Bronchial epithelial cell (primary cell): ENCODE data around the gene KIF15. TPM values are rescaled to one million over a fixed set of nuclear protein-coding genes. Genes with fewer than 3 reads are reported as not detected.

ENCODE experiments used
- DNase-seq: peaks from one replicate; pipeline ENCODE4 v3.0.0-alpha.2; 2010; ENCODE audit warnings: low read depth
- FAIRE-seq: peaks from 2 replicates; lab custom pipeline; 2011; peaks lifted over from hg19 to GRCh38; lab: Jason Lieb, UNC
- H3K27me3 ChIP-seq: 2 replicates; pipeline ENCODE4 v1.5.1; 2011; ENCODE audit warnings: low read length; ENCODE audit not compliant: control insufficient read depth, insufficient read depth
- H3K36me3 ChIP-seq: 2 replicates; pipeline ENCODE4 v1.5.1; 2011; ENCODE audit warnings: low read length; ENCODE audit not compliant: control insufficient read depth, insufficient read depth
- H3K4me3 ChIP-seq: 2 replicates; pipeline ENCODE4 v1.5.1; 2011; ENCODE audit warnings: mild to moderate bottlenecking, low read depth, low read length, control low read depth
- CTCF ChIP-seq: IDR thresholded peaks from 2 replicates; pipeline ENCODE4 v1.5.1; 2011; ENCODE audit warnings: mild to moderate bottlenecking, moderate library complexity, low read length, control low read depth, inconsistent platforms; ENCODE audit not compliant: insufficient read depth, severe bottlenecking
- total RNA-seq: library from RNA; depleted of rRNA; stranded (reverse); fragments of >200 nt; gene quantifications from 2 replicates; pipeline ENCODE4 v1.2.1, GENCODE V29; 2014

KIF15 gene
- total RNA-seq, 1 donor from 2014 or later, result 0.53 TPM

DNA sequence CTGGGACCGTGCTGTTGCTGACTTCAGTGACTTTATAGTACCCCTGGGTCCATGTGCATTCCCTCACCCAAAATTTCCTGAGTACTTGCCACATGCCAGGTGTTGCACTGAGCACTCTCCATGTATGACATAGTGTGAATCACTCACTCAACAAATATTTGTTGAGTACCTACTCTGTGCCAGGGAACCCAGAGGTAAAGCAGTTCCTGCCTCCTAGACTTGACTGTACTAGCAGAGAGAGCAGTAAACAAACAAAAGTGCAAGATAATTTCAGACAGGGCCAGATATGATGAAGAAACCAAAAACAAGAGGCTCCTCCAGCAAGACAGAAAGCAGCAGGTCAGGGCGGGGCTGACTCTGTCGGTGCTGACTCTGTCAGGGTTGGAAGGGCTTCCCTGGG, 125.0 kb downstream of the KIF15 start:
- no peaks in the 10 kb centered on the region for H3K27me3 ChIP-seq
- TF ChIP-seq CTCF, result no peak
- no peaks in the 10 kb centered on the region for H3K36me3 ChIP-seq
- H3K4me3 ChIP-seq, result no peak overlapping the region
- FAIRE-seq (peak; percentile 99), DNase-seq (peak; percentile 99)

DNA sequence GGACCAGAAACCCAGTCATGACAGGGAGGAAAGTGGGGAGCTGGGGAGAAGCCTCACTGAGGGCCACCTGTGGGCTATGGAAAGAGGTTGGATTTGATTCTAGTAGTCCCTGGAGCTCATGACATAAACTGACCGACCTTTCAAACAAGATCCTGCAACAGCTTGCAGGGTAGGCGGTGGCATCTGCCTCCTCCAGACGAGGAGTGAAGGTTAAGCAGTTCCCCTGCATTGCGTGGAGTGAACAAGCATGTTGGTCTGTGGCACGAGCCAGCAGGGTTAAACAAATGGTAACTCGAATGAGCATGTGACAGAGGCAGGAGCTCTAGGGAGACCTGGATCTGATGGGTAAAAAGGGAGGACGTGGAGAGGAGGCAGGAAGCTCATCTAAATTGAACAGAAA, 125.5 kb downstream of the KIF15 start:
- no peak overlapping the region for H3K4me3 ChIP-seq
- no peaks in the 10 kb centered on the region for H3K36me3 ChIP-seq
- FAIRE-seq (no peak), DNase-seq (peak; percentile 60)
- no peaks in the 10 kb centered on the region for H3K27me3 ChIP-seq
- no peak for TF ChIP-seq CTCF

DNA sequence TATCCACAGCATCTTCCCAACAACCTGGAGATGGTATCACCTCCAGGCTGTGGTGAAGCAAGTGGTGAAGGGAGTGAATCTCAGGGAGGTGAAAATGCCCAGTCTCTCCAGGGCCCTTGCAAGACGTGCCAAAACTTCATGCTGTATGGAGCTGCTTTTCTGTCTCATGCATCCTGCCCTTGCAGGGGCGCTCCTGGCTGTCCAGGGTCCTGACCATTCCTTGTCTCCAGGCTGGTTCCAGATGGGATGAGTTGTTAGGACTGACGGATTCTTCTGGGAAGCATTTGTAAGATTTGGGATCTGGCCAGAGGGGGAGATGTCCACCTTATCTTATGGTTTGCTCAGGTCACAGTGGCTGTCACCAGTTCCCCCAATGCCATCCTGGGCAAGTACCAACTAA, 128.7 kb downstream of the KIF15 start:
- FAIRE-seq, result no peak

DNA sequence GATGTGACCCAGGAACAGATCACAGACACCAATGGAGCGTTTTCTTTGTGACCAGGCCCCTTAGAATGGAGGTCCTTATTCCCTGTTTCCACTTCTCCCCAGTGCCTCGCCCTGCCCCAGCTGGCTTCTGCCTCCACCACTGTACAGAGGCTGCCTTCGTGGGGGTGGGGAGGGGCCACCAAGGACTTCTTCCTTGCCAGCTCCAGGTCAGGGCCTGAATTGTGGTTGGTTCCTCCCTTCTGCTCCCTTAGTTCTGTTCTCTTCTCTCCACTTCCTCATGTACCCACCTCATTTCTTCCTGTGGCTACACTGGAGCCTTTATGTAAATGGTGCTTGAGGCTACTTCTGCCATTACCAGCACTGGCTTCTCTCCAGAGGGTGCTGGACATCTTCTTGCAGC, 129.3 kb downstream of the KIF15 start:
- TF ChIP-seq CTCF, result no peak
- no peaks in the 10 kb centered on the region for H3K36me3 ChIP-seq
- no peak overlapping the region for H3K4me3 ChIP-seq
- H3K27me3 ChIP-seq, result no peaks in the 10 kb centered on the region
- DNase-seq (no peak), FAIRE-seq (no peak)

More for the DNA sequence above, 128.7 kb downstream of the KIF15 start:
- no peaks in the 10 kb centered on the region for H3K36me3 ChIP-seq
- DNase-seq, result no peak
- H3K4me3 ChIP-seq, result no peak overlapping the region
- TF ChIP-seq CTCF, result no peak
- H3K27me3 ChIP-seq, result no peaks in the 10 kb centered on the region

GRCh38 chr3:44892689-44893088, 131.1 kb downstream of the KIF15 start:
- Histone ChIP-seq H3K27me3 (no peaks in the 10 kb centered on the region), H3K36me3 (no peaks in the 10 kb centered on the region), H3K4me3 (no peak overlapping the region)
- peak; percentile 78 for DNase-seq
- TF ChIP-seq CTCF, result no peak
- no peak for FAIRE-seq

DNA sequence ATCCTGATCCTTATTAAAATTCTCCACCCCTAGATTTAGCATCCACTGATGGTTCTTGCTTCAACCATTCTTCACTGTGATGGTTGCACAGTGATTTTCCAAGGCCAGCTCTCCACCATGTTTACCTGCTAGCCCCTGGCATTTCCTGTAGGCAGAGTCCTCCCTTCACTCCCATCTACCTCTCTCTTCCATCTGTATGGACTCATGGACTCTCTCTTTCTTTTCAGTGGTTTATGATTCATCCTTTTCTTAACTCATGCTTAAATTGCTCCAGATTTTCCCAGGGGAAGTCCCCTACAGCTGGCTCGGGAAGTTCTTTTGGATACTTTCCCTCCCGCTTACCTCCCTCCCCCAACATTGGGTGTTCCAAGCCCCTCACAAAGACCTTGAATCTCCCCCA, 131.5 kb downstream of the KIF15 start:
- Histone ChIP-seq H3K36me3 (no peaks in the 10 kb centered on the region), H3K27me3 (no peaks in the 10 kb centered on the region), H3K4me3 (no peak overlapping the region)
- DNase-seq (peak; percentile 94), FAIRE-seq (no peak)
- TF ChIP-seq CTCF, result no peak
